RWPE1 (cell line): ENCODE measurements around the gene RABGGTA.

Source experiments
- CTCF ChIA-PET: fragments of 350-600 bp; sonication (Branson Sonifier 250); formaldehyde crosslinking; extraction: SDS; loops from one replicate; lab custom pipeline; 2021; lab: Yijun Ruan, JAX
- POLR2A ChIA-PET: fragments of 400-600 bp; formaldehyde crosslinking; extraction: SDS; loops from one replicate; lab custom pipeline; 2020; ENCODE audit warnings: antibody characterized with exemption; ENCODE audit not compliant: low non-redundant PET; lab: Yijun Ruan, JAX
- DNase-seq: peaks from one replicate; pipeline ENCODE4 v3.0.0; 2012; ENCODE audit warnings: low spot score
- H3K27ac ChIP-seq: fragments of 450-650 bp; 2 replicates; pipeline ENCODE4 v1.5.1; 2017
- TF ChIP-seq, protein P1 (sequence below): fragments of 450-650 bp; conservative IDR thresholded peaks from 2 replicates; pipeline ENCODE4 v1.5.1; 2017; ENCODE audit warnings: low read depth, mild to moderate bottlenecking

The RABGGTA gene

DNA sequence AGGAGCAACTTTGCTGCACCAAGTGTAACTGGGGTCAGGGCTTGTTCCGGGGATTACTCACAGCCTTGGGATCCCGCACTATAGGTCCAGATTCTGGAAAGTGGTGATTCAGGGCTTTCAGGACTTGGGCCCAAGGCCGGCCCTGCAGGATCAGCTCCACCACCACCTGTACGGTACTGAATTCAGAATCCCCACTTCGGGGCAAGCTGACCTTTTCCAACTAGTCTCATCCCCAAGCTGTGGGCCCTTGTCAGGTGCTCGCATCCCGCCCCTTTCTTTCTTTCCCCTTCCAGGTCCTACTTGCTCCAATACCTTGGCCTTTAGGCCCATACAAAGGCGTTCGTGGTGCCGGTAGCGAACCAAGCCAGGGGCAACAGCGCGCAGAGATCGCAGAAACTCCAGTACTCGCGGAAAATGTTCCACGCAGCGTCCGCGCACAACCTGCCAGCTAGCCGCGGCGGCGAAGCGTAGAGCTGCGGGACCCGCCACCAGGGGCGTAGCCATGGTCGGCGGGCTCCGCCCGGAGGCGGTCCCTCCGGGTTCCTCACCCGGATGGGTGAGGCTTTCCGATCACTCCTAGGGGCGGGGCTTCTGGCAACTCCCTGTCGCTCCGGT, 29.5 kb downstream of the RABGGTA start:
- H3K27ac ChIP-seq: peak overlapping the region; percentile 97
- TF ChIP-seq, protein P1, sequence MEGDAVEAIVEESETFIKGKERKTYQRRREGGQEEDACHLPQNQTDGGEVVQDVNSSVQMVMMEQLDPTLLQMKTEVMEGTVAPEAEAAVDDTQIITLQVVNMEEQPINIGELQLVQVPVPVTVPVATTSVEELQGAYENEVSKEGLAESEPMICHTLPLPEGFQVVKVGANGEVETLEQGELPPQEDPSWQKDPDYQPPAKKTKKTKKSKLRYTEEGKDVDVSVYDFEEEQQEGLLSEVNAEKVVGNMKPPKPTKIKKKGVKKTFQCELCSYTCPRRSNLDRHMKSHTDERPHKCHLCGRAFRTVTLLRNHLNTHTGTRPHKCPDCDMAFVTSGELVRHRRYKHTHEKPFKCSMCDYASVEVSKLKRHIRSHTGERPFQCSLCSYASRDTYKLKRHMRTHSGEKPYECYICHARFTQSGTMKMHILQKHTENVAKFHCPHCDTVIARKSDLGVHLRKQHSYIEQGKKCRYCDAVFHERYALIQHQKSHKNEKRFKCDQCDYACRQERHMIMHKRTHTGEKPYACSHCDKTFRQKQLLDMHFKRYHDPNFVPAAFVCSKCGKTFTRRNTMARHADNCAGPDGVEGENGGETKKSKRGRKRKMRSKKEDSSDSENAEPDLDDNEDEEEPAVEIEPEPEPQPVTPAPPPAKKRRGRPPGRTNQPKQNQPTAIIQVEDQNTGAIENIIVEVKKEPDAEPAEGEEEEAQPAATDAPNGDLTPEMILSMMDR: no peak
- ChIA-PET CTCF (interaction anchor here (0.6 to 4.1 kb wide), 10 partner anchors 15 to 79 kb away, joined by 3 to 51 read pairs (median 4); partner anchors contain the start of genes DHRS1, LTB4R2, NOP9 and RABGGTA), POLR2A (interaction anchor here (0.6 to 2.8 kb wide), 13 partner anchors 19 to 128 kb away, joined by 3 to 17 read pairs (median 4); partner anchors contain the start of genes DHRS1, EMC9, NOP9 and RABGGTA)
- peak; percentile 97 for DNase-seq

DNA sequence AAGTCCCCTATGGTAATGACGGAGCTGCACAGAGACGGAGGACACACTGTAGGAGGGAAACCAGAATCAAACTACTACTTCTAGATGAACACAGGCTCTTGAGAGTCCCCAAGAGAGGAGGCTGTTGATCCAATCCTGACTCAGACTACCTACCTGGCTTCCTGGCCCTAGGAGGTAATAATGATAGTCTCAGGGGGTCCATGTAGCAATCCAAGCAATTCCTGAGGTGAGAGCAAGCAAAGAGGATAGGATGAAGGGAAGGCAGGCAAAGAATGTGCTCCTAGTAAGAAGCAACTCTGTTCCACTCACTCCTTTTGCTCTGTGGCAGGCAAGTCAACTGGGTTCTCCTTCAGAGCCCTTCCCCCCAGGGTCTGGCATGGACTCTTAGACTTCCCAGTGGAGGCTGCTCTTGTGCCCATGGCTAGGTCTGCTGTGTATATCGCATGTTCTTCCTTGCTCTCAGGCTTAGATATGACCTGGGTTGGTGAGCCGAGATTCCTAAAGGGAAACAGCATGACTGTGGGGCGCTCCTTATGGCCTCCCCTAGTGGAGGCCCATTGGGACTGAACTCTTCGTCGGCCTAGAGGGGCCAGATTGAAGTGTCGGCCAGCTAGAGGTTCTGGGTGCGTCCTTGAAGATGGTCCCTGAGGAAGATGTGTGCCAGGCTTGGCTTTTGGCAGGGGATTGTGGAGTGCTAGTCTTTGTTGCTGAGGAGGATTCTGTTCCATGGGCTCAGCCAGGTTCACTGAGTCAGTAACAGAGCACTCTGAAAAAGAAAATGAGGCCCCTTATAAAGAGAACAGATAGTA, 31.1 kb downstream of the RABGGTA start:
- POLR2A ChIA-PET: no interaction called here
- TF ChIP-seq, protein P1: no peak
- peak overlapping the region; percentile 97 for H3K27ac ChIP-seq
- DNase-seq: no peak
- CTCF ChIA-PET: no interaction called here

DNA sequence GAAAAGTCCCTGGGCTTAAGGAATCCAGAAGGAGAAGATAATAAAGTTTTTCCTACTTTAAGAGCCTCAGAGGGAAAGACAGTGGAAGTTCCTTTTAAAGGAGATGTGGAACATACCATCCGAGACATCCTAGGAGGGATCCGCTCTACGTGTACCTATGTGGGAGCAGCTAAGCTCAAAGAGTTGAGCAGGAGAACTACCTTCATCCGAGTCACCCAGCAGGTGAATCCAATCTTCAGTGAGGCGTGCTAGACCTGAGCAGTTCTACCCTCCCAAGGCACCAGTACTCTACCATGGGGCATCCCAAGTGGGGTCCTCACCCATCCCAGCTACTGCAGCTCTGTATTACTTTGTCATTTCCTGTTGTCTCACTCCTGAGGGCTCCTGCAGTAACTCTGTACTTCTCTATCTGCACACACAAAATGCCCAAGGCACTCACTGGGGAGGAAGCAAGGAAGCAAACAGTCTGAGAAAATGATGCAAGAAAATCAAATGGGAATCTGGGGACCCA, 32.8 kb downstream of the RABGGTA start:
- TF ChIP-seq, protein P1: no peak
- no peak for DNase-seq
- ChIA-PET POLR2A (interaction anchor here (0.7 kb wide), 1 partner anchor 22 kb away, joined by 3 read pairs; no protein-coding TSS in a partner anchor), CTCF (no interaction called here)
- H3K27ac ChIP-seq: peak overlapping the region; percentile 42

DNA sequence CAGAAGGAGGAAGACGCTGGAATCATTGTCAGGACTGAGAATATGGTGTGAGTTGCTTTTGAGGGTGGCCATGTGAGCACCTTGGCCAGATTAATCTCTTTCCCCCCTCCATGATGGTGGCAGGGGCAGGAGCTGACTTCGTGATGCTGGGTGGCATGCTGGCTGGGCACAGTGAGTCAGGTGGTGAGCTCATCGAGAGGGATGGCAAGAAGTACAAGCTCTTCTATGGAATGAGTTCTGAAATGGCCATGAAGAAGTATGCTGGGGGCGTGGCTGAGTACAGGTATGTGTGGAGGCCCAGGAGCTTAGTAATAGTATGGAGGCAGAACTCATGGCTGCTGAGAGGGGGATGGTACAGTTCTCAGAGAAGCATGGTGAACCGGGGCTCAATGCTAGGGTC, 33.3 kb downstream of the RABGGTA start:
- peak overlapping the region; percentile 42 for H3K27ac ChIP-seq
- TF ChIP-seq, protein P1: no peak
- CTCF ChIA-PET: no interaction called here
- peak; percentile 58 for DNase-seq
- POLR2A ChIA-PET: no interaction called here

DNA sequence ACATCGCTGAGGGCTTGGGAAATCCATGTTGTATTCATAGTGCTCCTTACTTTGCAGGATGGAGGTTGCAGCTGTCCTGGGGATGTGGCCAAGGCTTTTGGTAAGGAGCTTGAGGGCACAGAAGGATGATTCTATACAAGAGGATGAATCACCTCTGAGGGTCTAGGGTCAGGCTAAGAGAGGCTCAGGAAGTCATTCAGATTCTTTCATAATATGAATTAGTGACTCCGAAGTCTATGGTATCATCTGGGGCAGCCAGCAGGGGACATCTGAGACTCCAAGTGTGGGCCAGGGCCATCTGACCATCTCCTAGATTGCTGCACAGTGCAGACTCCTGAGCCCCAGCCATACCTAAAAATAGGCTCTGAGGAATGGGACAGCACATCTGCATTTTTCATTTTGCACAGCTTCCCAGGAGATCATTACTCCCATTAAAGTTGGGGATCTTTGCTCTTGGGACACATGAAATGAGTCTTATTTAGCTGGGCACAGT, 33.9 kb downstream of the RABGGTA start:
- H3K27ac ChIP-seq: peak overlapping the region; percentile 42; the same call in 1 of the 2 replicates
- ChIA-PET CTCF (interaction anchor here (0.5 kb wide), 1 partner anchor 226 kb away, joined by 5 read pairs; no protein-coding TSS in a partner anchor), POLR2A (no interaction called here)
- no peak for DNase-seq
- TF ChIP-seq, protein P1: no peak
